Measurements from ENCODE around the gene PLPPR3.

Gene PLPPR3

GRCh38 chr19:867301-867793 is 45.6 kb upstream of the PLPPR3 start:
- no peak for DNase-seq (ENCODE audit: low read depth)
- TF ChIP-seq CTCF (IDR thresholded peaks at IDR 0.05; ENCODE audit: control insufficient read depth, insufficient read depth, low read depth, low read length, missing control alignments), result no peak
- no peak overlapping the region for H3K4me3 ChIP-seq (ENCODE audit: control insufficient read depth, low read depth, low read length)

GRCh38 chr19:866769-867300 is 45.1 kb upstream of the PLPPR3 start:
- DNase-seq (ENCODE audit: low read depth), result no peak
- H3K4me3 ChIP-seq (ENCODE audit: control insufficient read depth, low read depth, low read length), result no peak overlapping the region
- TF ChIP-seq CTCF (IDR thresholded peaks at IDR 0.05; ENCODE audit: control insufficient read depth, insufficient read depth, low read depth, low read length, missing control alignments), result no peak

GRCh38 chr19:863315-863620 is 41.5 kb upstream of the PLPPR3 start:
- H3K4me3 ChIP-seq (ENCODE audit: control insufficient read depth, low read depth, low read length), result no peak overlapping the region
- TF ChIP-seq CTCF (IDR thresholded peaks at IDR 0.05; ENCODE audit: control insufficient read depth, insufficient read depth, low read depth, low read length, missing control alignments), result no peak
- DNase-seq (ENCODE audit: low read depth), result no peak

GRCh38 chr19:862581-863314 is 41.0 kb upstream of the PLPPR3 start:
- DNase-seq (ENCODE audit: low read depth), result no peak
- H3K4me3 ChIP-seq (ENCODE audit: control insufficient read depth, low read depth, low read length), result no peak overlapping the region

GRCh38 chr19:861756-862580 is 40.2 kb upstream of the PLPPR3 start:
- H3K4me3 ChIP-seq (ENCODE audit: control insufficient read depth, low read depth, low read length), result no peak overlapping the region
- TF ChIP-seq CTCF (IDR thresholded peaks at IDR 0.05; ENCODE audit: control insufficient read depth, insufficient read depth, low read depth, low read length, missing control alignments), result no peak
- no peak for DNase-seq (ENCODE audit: low read depth)

More at GRCh38 chr19:862581-863314, 41.0 kb upstream of the PLPPR3 start:
- TF ChIP-seq CTCF (IDR thresholded peaks at IDR 0.05; ENCODE audit: control insufficient read depth, insufficient read depth, low read depth, low read length, missing control alignments), result no peak

GRCh38 chr19:861141-861755 is 39.5 kb upstream of the PLPPR3 start:
- H3K4me3 ChIP-seq (ENCODE audit: control insufficient read depth, low read depth, low read length), result no peak overlapping the region; the same call in 1 of the 2 replicates
- no peak for TF ChIP-seq CTCF (IDR thresholded peaks at IDR 0.05; ENCODE audit: control insufficient read depth, insufficient read depth, low read depth, low read length, missing control alignments)
- DNase-seq (ENCODE audit: low read depth), result no peak

Measured in AG09309 (cell line).